Activated CD4-positive, alpha-beta memory T cell treated with anti-CD3 and anti-CD28 coated beads for 36 hours (primary cell): ENCODE results near the gene CHAMP1. TPM values are rescaled to one million over a fixed set of nuclear protein-coding genes. Genes with fewer than 3 reads are reported as not detected.

Experiments
- CTCF ChIA-PET: fragments of 350-600 bp; sonication (Branson Sonifier 250); formaldehyde crosslinking; loops from one replicate; lab custom pipeline; 2021; ENCODE audit warnings: antibody characterized with exemption, inconsistent platforms; lab: Charles Lee
- POLR2A ChIA-PET: fragments of 350-600 bp; sonication (Branson Sonifier 250); formaldehyde crosslinking; loops from one replicate; lab custom pipeline; 2021; ENCODE audit warnings: antibody characterized with exemption; lab: Charles Lee
- DNase-seq: peaks from one replicate; pipeline ENCODE4 v3.0.0-alpha.2; 2020
- H3K27ac Mint-ChIP-seq: one replicate; pipeline ENCODE4 v1.8.0; 2021; ENCODE audit warnings: mixed read lengths
- H3K27me3 Mint-ChIP-seq: one replicate; pipeline ENCODE4 v1.8.0; 2021; ENCODE audit warnings: mixed read lengths
- H3K36me3 Mint-ChIP-seq: one replicate; pipeline ENCODE4 v1.8.0; 2021; ENCODE audit warnings: mixed read lengths
- H3K4me1 Mint-ChIP-seq: one replicate; pipeline ENCODE4 v1.8.0; 2021; ENCODE audit warnings: low read depth, mixed read lengths
- H3K4me3 Mint-ChIP-seq: one replicate; pipeline ENCODE4 v1.8.0; 2021; ENCODE audit warnings: mild to moderate bottlenecking, mixed read lengths
- H3K9me3 Mint-ChIP-seq: one replicate; pipeline ENCODE4 v1.8.0; 2021; ENCODE audit warnings: mixed read lengths
- intact Hi-C: fragments of 100-400 bp; cut with micrococcal nuclease; formaldehyde crosslinking; loops from one replicate; pipeline ENCODE4 v1.15.1; 2023
- total RNA-seq, 2 experiments: library from RNA; stranded (reverse); gene quantifications; one replicate each; pipeline ENCODE4 v1.2.3, GENCODE V29; 2021

Gene CHAMP1
- 10 to 100 TPM; 53.6 to 55.4 TPM for total RNA-seq

GRCh38 chr13:114314074-114314912, at the start of gene CHAMP1:
Gene CHAMP1 (plus strand): TSS chr13:114314503. CDS start chr13:114323843, 9,340 bp downstream.
- ChIA-PET CTCF (interaction anchor here (1.0 to 2.0 kb wide), 3 partner anchors 9 to 247 kb away, joined by 3 to 7 read pairs (median 5); no protein-coding TSS in a partner anchor), POLR2A (interaction anchor here (1.0 to 1.5 kb wide), 6 partner anchors 9 to 45 kb away, joined by 4 to 13 read pairs (median 8); partner anchors contain the start of gene UPF3A)
- H3K4me1 Mint-ChIP-seq: peaks cover 48% of the 10 kb centered on the region
- peaks cover 20% of the 10 kb centered on the region for H3K36me3 Mint-ChIP-seq
- intact Hi-C loops: no loop called here
- peak within 1 kb of the TSS; percentile 94 for H3K4me3 Mint-ChIP-seq
- peak within 1 kb of the TSS; percentile 96 for H3K27ac Mint-ChIP-seq
- no peaks in the 10 kb centered on the region for H3K27me3 Mint-ChIP-seq
- peak; percentile 97 for DNase-seq
- H3K9me3 Mint-ChIP-seq: no peaks in the 10 kb centered on the region

- ChIA-PET CTCF (interaction anchor here (1.3 kb wide), 1 partner anchor 77 kb away, joined by 4 read pairs; no protein-coding TSS in a partner anchor), POLR2A (no interaction called here)
- H3K27ac Mint-ChIP-seq: no peak overlapping the region
- H3K9me3 Mint-ChIP-seq: no peaks in the 10 kb centered on the region
- H3K27me3 Mint-ChIP-seq: no peaks in the 10 kb centered on the region
- peaks cover 50% of the 10 kb centered on the region for H3K4me1 Mint-ChIP-seq
- H3K36me3 Mint-ChIP-seq: peaks cover 63% of the 10 kb centered on the region
- H3K4me3 Mint-ChIP-seq: no peak overlapping the region
- no peak for DNase-seq
- intact Hi-C loops: no loop called here
Observed at GRCh38 chr13:114264886-114265611, 49.3 kb upstream of the CHAMP1 start.

- Mint-ChIP-seq H3K4me3 (no peak overlapping the region), H3K4me1 (peaks cover 47% of the 10 kb centered on the region), H3K27me3 (no peaks in the 10 kb centered on the region), H3K27ac (no peak overlapping the region), H3K9me3 (no peaks in the 10 kb centered on the region), H3K36me3 (peaks cover 58% of the 10 kb centered on the region)
- CTCF ChIA-PET: interaction anchor here (1.3 kb wide), 1 partner anchor 76 kb away, joined by 4 read pairs; no protein-coding TSS in a partner anchor
- POLR2A ChIA-PET: no interaction called here
- no peak for DNase-seq
- intact Hi-C loops: no loop called here
Observed at GRCh38 chr13:114266241-114266640, 48.1 kb upstream of the CHAMP1 start.

GRCh38 chr13:114268344-114269280, 45.7 kb upstream of the CHAMP1 start:
- CTCF ChIA-PET: no interaction called here
- DNase-seq: peak; percentile 39
- H3K4me3 Mint-ChIP-seq: no peak overlapping the region
- peak overlapping the region; percentile 85 for H3K27ac Mint-ChIP-seq
- peaks cover 59% of the 10 kb centered on the region for H3K36me3 Mint-ChIP-seq
- POLR2A ChIA-PET: interaction anchor here (1.0 to 1.2 kb wide), 2 partner anchors 13 to 45 kb away, joined by 5 to 6 read pairs; partner anchors contain the start of gene UPF3A
- no peaks in the 10 kb centered on the region for H3K9me3 Mint-ChIP-seq
- intact Hi-C loops: loop anchor here (1.0 kb wide), 1 partner anchor 12 kb away; no protein-coding TSS in a partner anchor
- H3K4me1 Mint-ChIP-seq: peaks cover 29% of the 10 kb centered on the region
- H3K27me3 Mint-ChIP-seq: no peaks in the 10 kb centered on the region

- Mint-ChIP-seq H3K4me1 (peaks cover 27% of the 10 kb centered on the region), H3K4me3 (no peak overlapping the region), H3K9me3 (no peaks in the 10 kb centered on the region), H3K27ac (peak overlapping the region; percentile 85), H3K36me3 (peaks cover 58% of the 10 kb centered on the region), H3K27me3 (no peaks in the 10 kb centered on the region)
- POLR2A ChIA-PET: interaction anchor here (1.0 to 1.2 kb wide), 2 partner anchors 12 to 44 kb away, joined by 5 to 6 read pairs; partner anchors contain the start of gene UPF3A
- CTCF ChIA-PET: no interaction called here
- DNase-seq: peak; percentile 31
- intact Hi-C loops: loop anchor here (1.0 kb wide), 1 partner anchor 11 kb away; no protein-coding TSS in a partner anchor
Observed at GRCh38 chr13:114269281-114269770, 45.0 kb upstream of the CHAMP1 start.

- intact Hi-C loops: no loop called here
- POLR2A ChIA-PET: no interaction called here
- CTCF ChIA-PET: no interaction called here
- no peak for DNase-seq
- Mint-ChIP-seq H3K27me3 (no peaks in the 10 kb centered on the region), H3K9me3 (no peaks in the 10 kb centered on the region), H3K36me3 (peaks cover 41% of the 10 kb centered on the region), H3K4me3 (no peak overlapping the region), H3K27ac (no peak overlapping the region), H3K4me1 (peaks cover 15% of the 10 kb centered on the region)
Observed at GRCh38 chr13:114272977-114273376, 41.3 kb upstream of the CHAMP1 start.

GRCh38 chr13:114275304-114275703, 39.0 kb upstream of the CHAMP1 start:
- Mint-ChIP-seq H3K4me3 (no peak overlapping the region), H3K9me3 (no peaks in the 10 kb centered on the region), H3K27me3 (no peaks in the 10 kb centered on the region), H3K27ac (no peak overlapping the region), H3K4me1 (peaks cover 14% of the 10 kb centered on the region), H3K36me3 (peaks cover 31% of the 10 kb centered on the region)
- intact Hi-C loops: no loop called here
- ChIA-PET POLR2A (no interaction called here), CTCF (no interaction called here)
- no peak for DNase-seq

GRCh38 chr13:114279146-114279545, 35.2 kb upstream of the CHAMP1 start:
- intact Hi-C loops: no loop called here
- DNase-seq: no peak
- peaks cover 28% of the 10 kb centered on the region for H3K4me1 Mint-ChIP-seq
- H3K36me3 Mint-ChIP-seq: peaks cover 24% of the 10 kb centered on the region
- no peaks in the 10 kb centered on the region for H3K27me3 Mint-ChIP-seq
- peak overlapping the region; percentile 100 for H3K27ac Mint-ChIP-seq
- no peak overlapping the region for H3K4me3 Mint-ChIP-seq
- ChIA-PET CTCF (interaction anchor here (3.4 kb wide), 1 partner anchor 62 kb away, joined by 16 read pairs; no protein-coding TSS in a partner anchor), POLR2A (interaction anchor here (1.7 to 2.6 kb wide), 2 partner anchors 34 to 131 kb away, joined by 3 to 11 read pairs; no protein-coding TSS in a partner anchor)
- no peaks in the 10 kb centered on the region for H3K9me3 Mint-ChIP-seq

- DNase-seq: no peak
- CTCF ChIA-PET: interaction anchor here (3.4 kb wide), 1 partner anchor 61 kb away, joined by 16 read pairs; no protein-coding TSS in a partner anchor
- Mint-ChIP-seq H3K4me3 (peak overlapping the region; percentile 90), H3K27ac (peak overlapping the region; percentile 100), H3K4me1 (peaks cover 34% of the 10 kb centered on the region), H3K9me3 (no peaks in the 10 kb centered on the region), H3K36me3 (peaks cover 24% of the 10 kb centered on the region), H3K27me3 (no peaks in the 10 kb centered on the region)
- POLR2A ChIA-PET: interaction anchor here (1.7 to 2.6 kb wide), 3 partner anchors 34 to 132 kb away, joined by 3 to 11 read pairs (median 9); no protein-coding TSS in a partner anchor
- intact Hi-C loops: loop anchor here (1.0 to 2.0 kb wide), 2 partner anchors 11 to 45 kb away; partner anchors contain the start of gene CDC16
Observed at GRCh38 chr13:114279758-114280355, 34.4 kb upstream of the CHAMP1 start.

GRCh38 chr13:114281351-114282040, 32.8 kb upstream of the CHAMP1 start, which contains the start of gene UPF3A:
Gene UPF3A (plus strand): TSS chr13:114281601. CDS start chr13:114281640, 39 bp downstream.
- CTCF ChIA-PET: interaction anchor here (1.2 to 3.4 kb wide), 3 partner anchors 29 to 60 kb away, joined by 3 to 16 read pairs (median 3); no protein-coding TSS in a partner anchor
- intact Hi-C loops: loop anchor here (1.0 to 2.0 kb wide), 2 partner anchors 32 to 47 kb away; partner anchors contain the start of gene CDC16
- Mint-ChIP-seq H3K9me3 (no peaks in the 10 kb centered on the region), H3K4me1 (peaks cover 44% of the 10 kb centered on the region), H3K27ac (peak within 1 kb of the TSS; percentile 100), H3K36me3 (peaks cover 26% of the 10 kb centered on the region), H3K4me3 (peak within 1 kb of the TSS; percentile 90), H3K27me3 (no peaks in the 10 kb centered on the region)
- DNase-seq: peak; percentile 92
- POLR2A ChIA-PET: interaction anchor here (0.9 to 1.9 kb wide), 6 partner anchors 12 to 791 kb away, joined by 3 to 13 read pairs (median 7); partner anchors contain the start of gene DCUN1D2
